Spleen (tissue), 11 donors: ENCODE results near the gene AARS2. TPM values are rescaled to one million over a fixed set of nuclear protein-coding genes. Genes with fewer than 3 reads are reported as not detected.

ENCODE experiments used
- DNase-seq: peaks from one replicate; pipeline ENCODE4 v3.0.0-alpha.2; 2020
- H3K27ac ChIP-seq, 8 donors: fragments of 200-600 bp; sonication (generic) in 7 of 8; 1 replicate in 4 of 8; 2 replicates in 4 of 8; pipeline versions ENCODE4 v1.5.0 to v1.8.0; 2016 to 2021; ENCODE audit warnings: inconsistent platforms in 4 of 8, mild to moderate bottlenecking in 4 of 8, moderate library complexity in 1 of 8
- H3K27me3 ChIP-seq, 7 donors: fragments of 200-600 bp; sonication (generic) in 6 of 7; replicated peaks in 1 of 7; 1 replicate in 4 of 7; 2 replicates in 3 of 7; pipeline versions ENCODE4 v1.5.0 to v1.8.0; 2016 to 2021; ENCODE audit warnings: inconsistent platforms in 3 of 7, mild to moderate bottlenecking in 1 of 7
- H3K36me3 ChIP-seq, 6 donors: fragments of 200-600 bp; sonication (generic) in 5 of 6; 1 replicate in 4 of 6; 2 replicates in 2 of 6; pipeline versions ENCODE4 v1.5.0 to v1.8.0; 2016 to 2021; ENCODE audit warnings: inconsistent platforms in 2 of 6
- H3K4me1 ChIP-seq, 6 donors: fragments of 200-600 bp; sonication (generic) in 5 of 6; 1 replicate in 3 of 6; 2 replicates in 3 of 6; pipeline versions ENCODE4 v1.5.0 to v1.8.0; 2016 to 2021; ENCODE audit warnings: inconsistent platforms in 3 of 6
- H3K4me3 ChIP-seq, 8 donors: fragments of 200-600 bp; sonication (generic) in 7 of 8; 1 replicate in 4 of 8; 2 replicates in 4 of 8; pipeline versions ENCODE4 v1.5.0 to v1.8.0; 2016 to 2021; ENCODE audit warnings: inconsistent platforms in 4 of 8, mild to moderate bottlenecking in 4 of 8, moderate library complexity in 2 of 8
- H3K9me3 ChIP-seq, 8 donors: fragments of 200-600 bp; sonication (generic) in 7 of 8; 1 replicate in 4 of 8; 2 replicates in 4 of 8; pipeline versions ENCODE4 v1.5.0 to v1.8.0; 2016 to 2021; ENCODE audit warnings: inconsistent platforms in 4 of 8
- CTCF ChIP-seq, 11 experiments: fragments of 200-600 bp in 7 of 11; fragments of 450-650 bp in 4 of 11; sonication (generic) in 4 of 11; IDR thresholded peaks in 8 of 11; conservative IDR thresholded peaks in 3 of 11; 1 replicate in 7 of 11; 2 replicates in 4 of 11; pipeline versions ENCODE4 v1.4.0 to v1.8.0; 2016 to 2021; ENCODE audit warnings: antibody characterized with exemption in 11 of 11, inconsistent platforms in 4 of 11, mild to moderate bottlenecking in 1 of 11
- POLR2A ChIP-seq, 3 donors: fragments of 450-650 bp; IDR thresholded peaks; one replicate each; pipeline ENCODE4 v1.5.1; 2017; ENCODE audit warnings: antibody characterized with exemption in 3 of 3, mild to moderate bottlenecking in 1 of 3
- POLR2AphosphoS5 ChIP-seq, 3 donors: sonication (generic); formaldehyde crosslinking; IDR thresholded peaks; one replicate each; pipeline ENCODE4 v1.5.1; 2017; ENCODE audit warnings: antibody characterized with exemption in 3 of 3
- WGBS, 5 donors: extraction: QIAGEN DNeasy Blood & Tissue Kit in 3 of 5; methylation state at CpG; one replicate each; pipeline versions ENCODE4 v1.1.5 to v1.1.7; 2013 to 2018; 5-methylcytosine and 5-hydroxymethylcytosine counted together
- intact Hi-C: fragments of 100-400 bp; cut with DNase I; formaldehyde crosslinking; loops from one replicate; pipeline ENCODE4 v1.15.0; 2023; ENCODE audit warnings: low total_unique reads
- polyA plus RNA-seq, 3 donors: library from polyadenylated mRNA; stranded (reverse); fragments of 200-250 nt; gene quantifications; one replicate each; pipeline ENCODE4 v1.2.1, GENCODE V29; 2013
- total RNA-seq, 7 donors: library from RNA; depleted of rRNA in 3 of 7; stranded (reverse); fragments of >200 nt in 3 of 7; fragmentation: NEBNext Ultra II Directional in 4 of 7; extraction: Animal tissue kit (Norgen Biotek cat#: 25700) in 4 of 7; gene quantifications; one replicate each; pipeline versions ENCODE4 v1.1.0 to v1.2.1, GENCODE V29; 2016 to 2021
- donor health status: healthy with polysubstance abuse.
- donor health status: DM: no; HTN: no; CAD: no; lungs with moderate emphysema.
- donor health status: DM: no; HTN: no; CAD: no.
- donor health status: Bipolar disorder and iron deficiency.
- donor health status: healthy.
- donor health status: DM: no; HTN: no; CAD: no.
- donor health status: DM: yes; HTN: yes; CAD: no.

AARS2 gene
- total and polyA plus RNA-seq, 10 donors = 3.5 to 16.8 (median 13.7) TPM

- Histone ChIP-seq H3K27me3 (peaks cover 0 to 75% (median 5%) of the 10 kb centered on the region in 7 donors), H3K36me3 (no peaks in the 10 kb centered on the region), H3K27ac (no peak overlapping the region), H3K9me3 (no peaks in the 10 kb centered on the region), H3K4me3 (no peak overlapping the region), H3K4me1 (peaks cover 0 to 7% (median 0%) of the 10 kb centered on the region in 6 donors)
- WGBS, 5 donors = 44 to 76% (median 67%) methylated on average over 4 of the region's 4 CpGs
- intact Hi-C loops = no loop called here
- no peak for DNase-seq
- TF ChIP-seq POLR2A (IDR thresholded peaks at IDR 0.05) (no peak), CTCF (IDR thresholded peaks at IDR 0.05 in 8 of 11, conservative IDR thresholded peaks at IDR 0.05 in 3 of 11) (no peak), POLR2AphosphoS5 (IDR thresholded peaks at IDR 0.05) (no peak)
Measured at GRCh38 chr6:44284867-44285266, 28.3 kb downstream of the AARS2 start.

- 39 to 60% (median 46%) methylated on average over 2 of the region's 2 CpGs for WGBS, 5 donors
- Histone ChIP-seq H3K9me3 (no peaks in the 10 kb centered on the region), H3K36me3 (no peaks in the 10 kb centered on the region), H3K27ac (no peak overlapping the region), H3K4me3 (no peak overlapping the region), H3K27me3 (peaks cover 0 to 70% (median 3%) of the 10 kb centered on the region in 7 donors), H3K4me1 (peaks cover 0 to 7% (median 0%) of the 10 kb centered on the region in 6 donors)
- intact Hi-C loops = no loop called here
- TF ChIP-seq POLR2AphosphoS5 (IDR thresholded peaks at IDR 0.05) (no peak), CTCF (IDR thresholded peaks at IDR 0.05 in 8 of 11, conservative IDR thresholded peaks at IDR 0.05 in 3 of 11) (no peak)
- DNase-seq = no peak
Measured at GRCh38 chr6:44284121-44284520, 29.0 kb downstream of the AARS2 start.

GRCh38 chr6:44278774-44279697, 34.1 kb downstream of the AARS2 start:
- Histone ChIP-seq H3K4me1 (peaks cover 0 to 18% (median 12%) of the 10 kb centered on the region in 6 donors), H3K27ac (no peak overlapping the region), H3K27me3 (peaks cover 0 to 70% (median 32%) of the 10 kb centered on the region in 7 donors), H3K9me3 (no peaks in the 10 kb centered on the region), H3K4me3 (no peak overlapping the region), H3K36me3 (no peaks in the 10 kb centered on the region)
- WGBS, 5 donors = 58 to 73% (median 66%) methylated on average over 8 to 9 of the region's 9 CpGs
- intact Hi-C loops = no loop called here
- DNase-seq = no peak
- TF ChIP-seq CTCF (IDR thresholded peaks at IDR 0.05 in 8 of 11, conservative IDR thresholded peaks at IDR 0.05 in 3 of 11) (no peak), POLR2A (IDR thresholded peaks at IDR 0.05) (no peak), POLR2AphosphoS5 (IDR thresholded peaks at IDR 0.05) (no peak)

GRCh38 chr6:44278315-44278714, 34.8 kb downstream of the AARS2 start:
- Histone ChIP-seq H3K27ac (no peak overlapping the region), H3K27me3 (peaks cover 0 to 76% (median 33%) of the 10 kb centered on the region in 7 donors), H3K9me3 (no peaks in the 10 kb centered on the region), H3K36me3 (no peaks in the 10 kb centered on the region), H3K4me1 (peaks cover 0 to 16% (median 12%) of the 10 kb centered on the region in 6 donors), H3K4me3 (no peak overlapping the region)
- TF ChIP-seq POLR2A (IDR thresholded peaks at IDR 0.05) = no peak
- WGBS, 5 donors = 55 to 77% (median 60%) methylated on average over 3 of the region's 3 CpGs
- DNase-seq = no peak
- intact Hi-C loops = no loop called here
